K562 (cell line): ENCODE results near the gene ALOXE3. TPM values are rescaled to one million over a fixed set of nuclear protein-coding genes. Genes with fewer than 3 reads are reported as not detected.

ENCODE experiments used
- ATAC-seq: fragments of 200-7000 bp; cut with Tn5 transposase; 3 replicates; pipeline ENCODE4 v1.9.1; 2020; ENCODE audit warnings: moderate library complexity
- BruUV-seq: library from RNA; stranded (reverse); fragments of 400-500 nt; replicated peaks from 2 replicates; lab custom pipeline; 2021; lab: Mats Ljungman, UMichigan
- CTCF ChIA-PET: fragments of 300-600 bp; formaldehyde crosslinking; extraction: SDS; loops from one replicate; lab custom pipeline; 2021; ENCODE audit warnings: low intra/inter-chr PET ratio; lab: Yijun Ruan, JAX
- POLR2A ChIA-PET: fragments of 300-600, 350-650 bp; sonication (Branson Sonifier 250); formaldehyde crosslinking; extraction: SDS; loops from one replicate; lab custom pipeline; 2021; ENCODE audit warnings: antibody characterized with exemption, inconsistent platforms; lab: Yijun Ruan, JAX
- DNase-seq, 4 experiments: peaks; one replicate each; pipeline versions ENCODE4 v3.0.0 to v3.0.0-alpha.2; 2011 to 2018; ENCODE audit warnings: low spot score in 3 of 4, mixed read lengths in 3 of 4; ENCODE audit errors: extremely low read depth in 1 of 4
- FAIRE-seq: peaks from 2 replicates; lab custom pipeline; 2011; peaks lifted over from hg19 to GRCh38; lab: Jason Lieb, UNC
- H2AFZ ChIP-seq: 2 replicates; pipeline ENCODE4 v1.6.0; 2011; ENCODE audit warnings: low read depth, low read length, control low read depth, inconsistent platforms
- H3K27ac ChIP-seq: fragments of 200-600 bp; 3 replicates; pipeline ENCODE4 v1.8.0; 2011; ENCODE audit warnings: low read depth, mild to moderate bottlenecking, control low read depth, inconsistent platforms, low read length, moderate library complexity, mixed read lengths; ENCODE audit errors: extremely low read depth
- H3K27me3 ChIP-seq, 2 experiments: fragments of 300-600 bp in 1 of 2; 2 replicates in 1 of 2; 3 replicates in 1 of 2; pipeline versions ENCODE4 v1.6.0 to v1.8.0; 2011; ENCODE audit warnings: inconsistent platforms in 2 of 2, low read length in 2 of 2, mild to moderate bottlenecking in 1 of 2, mixed read lengths in 1 of 2, moderate library complexity in 1 of 2; ENCODE audit not compliant: control insufficient read depth in 2 of 2, insufficient read depth in 2 of 2
- H3K36me3 ChIP-seq: fragments of 300-600 bp; 3 replicates; pipeline ENCODE4 v1.8.0; 2011; ENCODE audit warnings: mild to moderate bottlenecking, low read length, inconsistent platforms; ENCODE audit not compliant: control insufficient read depth, insufficient read depth
- H3K4me1 ChIP-seq, 2 experiments: fragments of 200-600 bp in 1 of 2; replicated peaks in 1 of 2; 2 replicates in 1 of 2; 3 replicates in 1 of 2; pipeline versions ENCODE4 v1.5.1 to v1.8.0; 2011; ENCODE audit warnings: inconsistent platforms in 2 of 2, low read length in 2 of 2, mild to moderate bottlenecking in 1 of 2, mixed read lengths in 1 of 2, moderate library complexity in 1 of 2; ENCODE audit not compliant: control insufficient read depth in 2 of 2, insufficient read depth in 2 of 2
- H3K4me2 ChIP-seq: 2 replicates; pipeline ENCODE4 v1.6.1; 2011; ENCODE audit warnings: low read length, control low read depth, inconsistent platforms, mixed read lengths; ENCODE audit not compliant: insufficient read depth
- H3K4me3 ChIP-seq: fragments of 200-600 bp; sonication (generic), shearing (Covaris generic); 2 replicates; pipeline ENCODE4 v1.5.1; 2016; ENCODE audit warnings: control low read depth, inconsistent platforms
- H3K79me2 ChIP-seq: fragments of 200-600 bp; 3 replicates; pipeline ENCODE4 v1.8.0; 2011; ENCODE audit warnings: low read length, inconsistent platforms; ENCODE audit not compliant: control insufficient read depth, insufficient read depth
- H3K9ac ChIP-seq, 2 experiments: 2 replicates each; pipeline versions ENCODE4 v1.6.0 to v1.6.1; 2011; ENCODE audit warnings: low read depth in 2 of 2, low read length in 2 of 2, control low read depth in 1 of 2, inconsistent platforms in 1 of 2, mild to moderate bottlenecking in 1 of 2, mixed read lengths in 1 of 2; ENCODE audit not compliant: insufficient read depth in 1 of 2
- H3K9me1 ChIP-seq: one replicate; pipeline ENCODE4 v1.6.0; 2011; ENCODE audit warnings: inconsistent platforms, mild to moderate bottlenecking, low read length, moderate library complexity; ENCODE audit not compliant: control insufficient read depth, insufficient read depth
- H3K9me3 ChIP-seq: replicated peaks from 2 replicates; pipeline ENCODE4 v1.5.1; 2011; ENCODE audit warnings: low read depth, low read length, inconsistent platforms; ENCODE audit not compliant: control insufficient read depth, insufficient read depth
- H4K20me1 ChIP-seq: replicated peaks from 2 replicates; pipeline ENCODE4 v1.6.1; 2011; ENCODE audit warnings: low read length, inconsistent platforms, mixed read lengths; ENCODE audit not compliant: control insufficient read depth, insufficient read depth
- CBX8 ChIP-seq: fragments of 200-600 bp; sonication (generic); IDR thresholded peaks from 2 replicates; pipeline ENCODE4 v1.6.1; 2012; ENCODE audit warnings: borderline replicate concordance, mixed run types, low read depth, mild to moderate bottlenecking, moderate library complexity, mixed read lengths, low read length, control low read depth, inconsistent platforms; ENCODE audit not compliant: poor library complexity, severe bottlenecking; ENCODE audit errors: extremely low read depth
- FOXJ2 ChIP-seq: fragments of 200-800 bp; sonication (Bioruptor generic); IDR thresholded peaks from 2 replicates; pipeline ENCODE4 v1.6.1; 2016; ENCODE audit warnings: missing genetic modification characterization, missing compliant biosample characterization
- GATA2 ChIP-seq: sonication (generic); formaldehyde crosslinking; IDR thresholded peaks from 2 replicates; pipeline ENCODE4 v1.4.0; 2020; ENCODE audit warnings: mild to moderate bottlenecking, missing genetic modification reagents
- HDAC6 ChIP-seq: IDR thresholded peaks from 2 replicates; pipeline ENCODE4 v1.6.1; 2012; ENCODE audit warnings: low read depth, mild to moderate bottlenecking, control low read depth, inconsistent platforms, low read length, moderate library complexity
- JUN ChIP-seq, 2 experiments: sonication (generic) in 1 of 2; formaldehyde crosslinking in 1 of 2; IDR thresholded peaks; 2 replicates each; pipeline versions ENCODE4 v1.6.1 to v1.8.0; 2012 to 2022; ENCODE audit warnings: borderline replicate concordance in 2 of 2, mild to moderate bottlenecking in 2 of 2, improper control_type of control experiment in 1 of 2, low read depth in 1 of 2, low read length in 1 of 2, missing genetic modification reagents in 1 of 2
- KDM2B ChIP-seq: fragments of 250-450 bp; sonication (Bioruptor Pico); IDR thresholded peaks from 2 replicates; pipeline ENCODE4 v1.8.0; 2021; ENCODE audit warnings: mild to moderate bottlenecking, moderate library complexity
- MTA1 ChIP-seq: fragments of 450-650 bp; IDR thresholded peaks from 2 replicates; pipeline ENCODE4 v1.6.1; 2017; ENCODE audit warnings: borderline replicate concordance
- NR2F6 ChIP-seq: fragments of 450-650 bp; formaldehyde crosslinking; IDR thresholded peaks from 2 replicates; pipeline ENCODE4 v1.4.0; 2020; ENCODE audit warnings: mild to moderate bottlenecking
- RNF2 ChIP-seq: sonication (generic); IDR thresholded peaks from 2 replicates; pipeline ENCODE4 v1.6.1; 2016
- SMAD1 ChIP-seq: fragments of 150-350 bp; IDR thresholded peaks from 2 replicates; pipeline ENCODE4 v1.6.1; 2014; ENCODE audit warnings: low read length, low read depth; ENCODE audit not compliant: partially characterized antibody
- SMAD2 ChIP-seq: fragments of 150-350 bp; IDR thresholded peaks from 2 replicates; pipeline ENCODE4 v1.6.1; 2014; ENCODE audit warnings: low read depth, mild to moderate bottlenecking, low read length
- YBX1 ChIP-seq: fragments of 450-650 bp; IDR thresholded peaks from 2 replicates; pipeline ENCODE4 v1.7.1; 2016; ENCODE audit warnings: mild to moderate bottlenecking
- ZBTB7A ChIP-seq: IDR thresholded peaks from 2 replicates; pipeline ENCODE4 v1.6.1; 2011; ENCODE audit warnings: low read depth, mild to moderate bottlenecking, low read length, moderate library complexity, borderline replicate concordance; ENCODE audit not compliant: control insufficient read depth
- ZNF589 ChIP-seq: fragments of 200-800 bp; sonication (Bioruptor generic); IDR thresholded peaks from 2 replicates; pipeline ENCODE4 v1.6.1; 2016; ENCODE audit warnings: low read depth, missing genetic modification characterization, missing compliant biosample characterization
- ZNF766 ChIP-seq: fragments of 200-800 bp; sonication (Bioruptor generic); conservative IDR thresholded peaks from 2 replicates; pipeline ENCODE4 v1.6.1; 2016; ENCODE audit warnings: missing genetic modification characterization, missing compliant biosample characterization
- ZNF785 ChIP-seq: fragments of 250-450 bp; sonication (Bioruptor Pico); IDR thresholded peaks from 2 replicates; pipeline ENCODE4 v1.4.0; 2020; ENCODE audit warnings: mild to moderate bottlenecking
- WGBS: fragments of 100-300 bp; shearing (Covaris generic); methylation state at CpG from one replicate; pipeline ENCODE4 v1.1.6; 2016; ENCODE audit warnings: low coverage, mixed read lengths; ENCODE audit not compliant: insufficient coverage; ENCODE audit errors: missing lambda C conversion rate; 5-methylcytosine and 5-hydroxymethylcytosine counted together
- in situ Hi-C: fragments of 300-500 bp; cut with MboI; formaldehyde crosslinking; loops from 4 replicates; pipeline ENCODE4 v1.15.0; 2018; ENCODE audit warnings: inconsistent platforms, mixed read lengths
- intact Hi-C: fragments of 100-400 bp; cut with micrococcal nuclease; formaldehyde crosslinking; loops from 2 replicates; pipeline ENCODE4 v1.14.2; 2022
- polyA plus RNA-seq, 8 experiments: library from polyadenylated mRNA; depleted of rRNA in 4 of 8; stranded (reverse) in 5 of 8; unstranded in 3 of 8; fragments of >200 nt; fragmentation: Nextera tagmentation in 2 of 8; fragmentation: Illumina TruSeq in 1 of 8; extraction: Ambion mirVana in 2 of 8; extraction: Trizol in 1 of 8; gene quantifications; 2 replicates each; pipeline versions ENCODE4 v1.2.1 to v1.2.3, GENCODE V29; 2011 to 2014; ENCODE audit warnings: inconsistent platforms in 1 of 8, missing spikeins in 1 of 8
- total RNA-seq, 7 experiments: library from RNA; depleted of rRNA in 6 of 7; stranded (reverse); fragments of >200 nt in 6 of 7; fragmentation: Illumina TruSeq in 2 of 7; extraction: Trizol in 2 of 7; gene quantifications; 2 replicates each; pipeline versions ENCODE4 v1.2.1 to v1.2.3, GENCODE V29; 2011 to 2021; ENCODE audit warnings: low replicate concordance in 1 of 7
- TF ChIP-seq, protein P1 (sequence below): fragments of 450-650 bp; conservative IDR thresholded peaks from 2 replicates; pipeline ENCODE4 v1.6.1; 2016; ENCODE audit warnings: missing genetic modification characterization, low read depth, mild to moderate bottlenecking, control low read depth, missing compliant biosample characterization
- TF ChIP-seq, protein P2 (sequence below): fragments of 450-650 bp; formaldehyde crosslinking; IDR thresholded peaks from 2 replicates; pipeline ENCODE4 v1.4.0; 2022; ENCODE audit warnings: missing genetic modification characterization

ALOXE3 gene
- total and polyA plus RNA-seq, 9 of the 15 experiments (the other 6 are each of a cell fraction or from before 2014, with no cell fraction given): 0.04 TPM; not detected in 8

DNA sequence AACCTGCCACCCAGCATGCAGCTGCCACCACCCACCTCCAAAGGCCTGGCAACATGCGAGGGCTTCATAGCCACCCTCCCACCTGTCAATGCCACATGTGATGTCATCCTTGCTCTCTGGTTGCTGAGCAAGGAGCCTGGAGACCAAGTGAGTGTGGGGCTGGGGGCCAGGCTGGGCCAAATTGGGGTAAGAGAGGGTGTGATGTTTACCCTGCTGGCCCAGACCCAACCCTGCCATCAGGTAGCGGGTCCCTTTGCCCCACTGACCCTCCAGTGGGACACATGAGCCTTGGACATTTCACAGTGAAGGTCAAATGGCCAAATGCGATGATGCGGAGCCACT is 70.6 kb downstream of the ALOXE3 start (continued):
- TF ChIP-seq, protein P1, sequence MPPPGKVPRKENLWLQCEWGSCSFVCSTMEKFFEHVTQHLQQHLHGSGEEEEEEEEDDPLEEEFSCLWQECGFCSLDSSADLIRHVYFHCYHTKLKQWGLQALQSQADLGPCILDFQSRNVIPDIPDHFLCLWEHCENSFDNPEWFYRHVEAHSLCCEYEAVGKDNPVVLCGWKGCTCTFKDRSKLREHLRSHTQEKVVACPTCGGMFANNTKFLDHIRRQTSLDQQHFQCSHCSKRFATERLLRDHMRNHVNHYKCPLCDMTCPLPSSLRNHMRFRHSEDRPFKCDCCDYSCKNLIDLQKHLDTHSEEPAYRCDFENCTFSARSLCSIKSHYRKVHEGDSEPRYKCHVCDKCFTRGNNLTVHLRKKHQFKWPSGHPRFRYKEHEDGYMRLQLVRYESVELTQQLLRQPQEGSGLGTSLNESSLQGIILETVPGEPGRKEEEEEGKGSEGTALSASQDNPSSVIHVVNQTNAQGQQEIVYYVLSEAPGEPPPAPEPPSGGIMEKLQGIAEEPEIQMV (tag): no peak
- TF ChIP-seq ZBTB7A (no peak), HDAC6 (no peak)

DNA sequence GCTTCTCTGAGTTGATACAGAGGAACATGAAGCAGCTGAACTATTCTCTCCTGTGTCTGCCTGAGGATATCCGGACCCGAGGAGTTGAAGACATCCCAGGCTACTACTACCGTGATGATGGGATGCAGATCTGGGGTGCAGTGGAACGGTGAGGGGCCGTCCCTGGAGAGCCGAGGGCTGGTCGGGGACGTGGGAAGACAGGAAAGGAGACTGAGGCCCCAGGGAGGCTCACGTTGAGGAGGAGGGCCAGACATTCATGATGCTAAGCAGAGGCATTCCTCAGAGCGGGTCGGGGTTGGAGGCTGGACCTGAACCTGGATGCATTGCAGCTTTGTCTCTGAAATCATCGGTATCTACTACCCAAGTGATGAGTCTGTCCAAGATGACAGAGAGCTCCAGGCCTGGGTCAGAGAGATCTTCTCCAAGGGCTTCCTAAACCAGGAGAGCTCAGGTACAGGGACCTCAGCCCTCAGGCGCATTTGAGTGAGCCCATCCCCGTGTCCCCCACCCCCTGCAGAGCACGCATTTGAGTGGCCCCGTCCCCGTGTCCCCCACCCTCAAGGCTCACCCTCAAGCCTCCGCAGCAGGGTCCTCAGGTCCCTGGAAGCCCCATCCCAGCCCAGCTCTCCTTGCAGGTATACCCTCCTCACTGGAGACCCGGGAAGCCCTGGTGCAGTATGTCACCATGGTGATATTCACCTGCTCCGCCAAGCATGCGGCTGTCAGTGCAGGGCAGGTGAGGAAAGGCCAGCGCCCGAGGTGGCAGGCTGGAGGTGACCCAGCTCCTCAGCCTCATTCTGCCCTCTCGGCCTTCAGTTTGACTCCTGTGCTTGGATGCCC is 71.2 kb downstream of the ALOXE3 start:
- Histone ChIP-seq H3K9ac (no peak overlapping the region), H3K4me3 (no peak overlapping the region), H3K9me1 (no peaks in the 10 kb centered on the region), H2AFZ (no peak overlapping the region), H3K9me3 (no peaks in the 10 kb centered on the region), H3K4me2 (no peak overlapping the region), H3K27me3 (peaks cover 30 to 53% of the 10 kb centered on the region in 2 experiments), H3K79me2 (no peaks in the 10 kb centered on the region), H3K27ac (no peak overlapping the region), H4K20me1 (no peaks in the 10 kb centered on the region; the same call in 1 of the 2 replicates), H3K36me3 (no peaks in the 10 kb centered on the region), H3K4me1 (no peaks in the 10 kb centered on the region)
- DNase-seq: no peak
- WGBS: 0% methylated on average over 18 of the region's 24 CpGs
- ChIA-PET POLR2A (no interaction called here), CTCF (no interaction called here)
- no TSS peak for BruUV-seq
- no peak for ATAC-seq
- in situ Hi-C loops: no loop called here
- intact Hi-C loops: loop anchor here (10.0 kb wide), 1 partner anchor 222 kb away; no protein-coding TSS in a partner anchor
- no peak for FAIRE-seq
- TF ChIP-seq GATA2 (CRISPR knock-in tag) (no peak), RNF2 (no peak), ZNF589 (CRISPR knock-in tag) (no peak), SMAD2 (no peak), FOXJ2 (tag) (no peak), NR2F6 (CRISPR knock-in tag) (no peak), YBX1 (no peak), ZNF785 (no peak), MTA1 (no peak), CBX8 (no peak), JUN (IDR thresholded peaks at IDR 0.05; ENCODE audit: borderline replicate concordance, low read depth, low read length) (no peak), JUN (CRISPR knock-in tag; IDR thresholded peaks at IDR 0.05; ENCODE audit: borderline replicate concordance) (no peak), KDM2B (CRISPR knock-in tag) (no peak), SMAD1 (no peak), ZNF766 (no peak)
- TF ChIP-seq, protein P2, sequence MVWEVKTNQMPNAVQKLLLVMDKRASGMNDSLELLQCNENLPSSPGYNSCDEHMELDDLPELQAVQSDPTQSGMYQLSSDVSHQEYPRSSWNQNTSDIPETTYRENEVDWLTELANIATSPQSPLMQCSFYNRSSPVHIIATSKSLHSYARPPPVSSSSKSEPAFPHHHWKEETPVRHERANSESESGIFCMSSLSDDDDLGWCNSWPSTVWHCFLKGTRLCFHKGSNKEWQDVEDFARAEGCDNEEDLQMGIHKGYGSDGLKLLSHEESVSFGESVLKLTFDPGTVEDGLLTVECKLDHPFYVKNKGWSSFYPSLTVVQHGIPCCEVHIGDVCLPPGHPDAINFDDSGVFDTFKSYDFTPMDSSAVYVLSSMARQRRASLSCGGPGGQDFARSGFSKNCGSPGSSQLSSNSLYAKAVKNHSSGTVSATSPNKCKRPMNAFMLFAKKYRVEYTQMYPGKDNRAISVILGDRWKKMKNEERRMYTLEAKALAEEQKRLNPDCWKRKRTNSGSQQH (CRISPR knock-in tag): no peak
